Heart right ventricle (tissue), 16 donors: ENCODE results near the gene BHLHA15. TPM values are rescaled to one million over a fixed set of nuclear protein-coding genes. Genes with fewer than 3 reads are reported as not detected.

Source experiments
- ATAC-seq, 8 donors: fragments of 200-7000 bp; cut with Tn5 transposase; one replicate each; pipeline ENCODE4 v1.9.1; 2020; ENCODE audit warnings: mild to moderate bottlenecking in 8 of 8, moderate library complexity in 8 of 8, moderate number of reproducible peaks in 1 of 8
- DNase-seq, 2 donors: peaks; one replicate each; pipeline ENCODE4 v3.0.0-alpha.2; 2020
- H3K27ac ChIP-seq, 10 donors: fragments of 200-600 bp; sonication (generic) in 2 of 10; one replicate each; pipeline versions ENCODE4 v1.5.0 to v1.8.0; 2020 to 2022; ENCODE audit warnings: mild to moderate bottlenecking in 3 of 10
- H3K27me3 ChIP-seq, 7 donors: fragments of 200-600 bp; one replicate each; pipeline ENCODE4 v1.8.0; 2021 to 2022; ENCODE audit warnings: mild to moderate bottlenecking in 2 of 7
- H3K36me3 ChIP-seq, 9 donors: fragments of 200-600 bp; sonication (generic) in 1 of 9; one replicate each; pipeline versions ENCODE4 v1.5.0 to v1.8.0; 2020 to 2022; ENCODE audit warnings: mild to moderate bottlenecking in 2 of 9
- H3K4me1 ChIP-seq, 9 donors: fragments of 200-600 bp; sonication (generic) in 1 of 9; one replicate each; pipeline versions ENCODE4 v1.5.0 to v1.8.0; 2020 to 2022; ENCODE audit warnings: mild to moderate bottlenecking in 4 of 9
- H3K4me3 ChIP-seq, 10 donors: fragments of 200-600 bp; sonication (generic) in 2 of 10; one replicate each; pipeline versions ENCODE4 v1.5.0 to v1.8.0; 2020 to 2022; ENCODE audit warnings: mild to moderate bottlenecking in 7 of 10, moderate library complexity in 2 of 10
- H3K9me3 ChIP-seq, 11 donors: fragments of 200-600 bp in 10 of 11; sonication (generic) in 2 of 11; one replicate each; pipeline versions ENCODE4 v1.5.0 to v1.8.0; 2013 to 2022; ENCODE audit warnings: mild to moderate bottlenecking in 2 of 11, control low read depth in 1 of 11, moderate library complexity in 1 of 11
- WGBS, 2 donors: extraction: QIAGEN DNeasy Blood & Tissue Kit; methylation state at CpG; one replicate each; pipeline ENCODE4 v1.1.7; 2013; ENCODE audit warnings: inconsistent platforms in 1 of 2; 5-methylcytosine and 5-hydroxymethylcytosine counted together
- intact Hi-C, 10 donors: fragments of 100-400 bp; cut with DNase I; formaldehyde crosslinking; loops; one replicate each; pipeline versions ENCODE4 v1.11.1 to v1.14.2; 2022
- polyA plus RNA-seq, 2 donors: library from polyadenylated mRNA; stranded (reverse); fragments of 200-250 nt; gene quantifications; one replicate each; pipeline ENCODE4 v1.2.3, GENCODE V29; 2013
- total RNA-seq, 10 donors: library from RNA; stranded (reverse); fragmentation: NEBNext Ultra II Directional in 3 of 10; extraction: Animal tissue kit (Norgen Biotek cat#: 25700) in 3 of 10; gene quantifications; one replicate each; pipeline versions ENCODE4 v1.2.1 to v1.2.4, GENCODE V29; 2021 to 2023
- TF ChIP-seq, protein P1 (sequence below), 9 donors: fragments of 200-600 bp; sonication (generic) in 2 of 9; IDR thresholded peaks; one replicate each; pipeline versions ENCODE4 v1.5.0 to v1.8.0; 2021 to 2022; ENCODE audit warnings: antibody characterized with exemption in 9 of 9, mild to moderate bottlenecking in 5 of 9, moderate library complexity in 1 of 9
- donor health status: Arrhythmogenic right ventricular cardiomyopathy.
- donor health status: ischemic (EF 13 %, LVEDD 7.1; RV severe dilation, severe dysfunction).
- donor health status: healthy with polysubstance abuse.
- donor health status: DM: no; HTN: yes; CAD: no.
- donor health status: DM: no; HTN: no; CAD: no.
- donor health status: ischemic (EF 25% LVEDD 6.9; RV normal size, moderate dysfunction).
- donor health status: ischemic (EF 25% LVEDD 5.7; RV mildly dilated, moderate dysfunction).
- donor health status: healthy.
- donor health status: DM: yes; HTN: yes; CAD: no.
- donor health status: Ischemic cardiomyopathy.
- donor health status: ischemic (EF 35%, LVEDD 5.7; RV mildly dilated, moderate dysfunction).
- donor health status: nonischemic (EF 11% LVEDD 7.7; RV severe dilation, severe dysfunction).
- donor health status: DM: yes; HTN: yes; CAD: no.
- donor health status: PGD.
- donor health status: ischemic (EF 29% LVEDD 5.4; RV normal size, mild dysfunction).
- donor health status: nonischemic (EF 23%, LVEDD 6.1; RV moderate dilation, normal function).

BHLHA15 gene
- total and polyA plus RNA-seq, 12 donors: 0.06 TPM; not detected in 11

DNA sequence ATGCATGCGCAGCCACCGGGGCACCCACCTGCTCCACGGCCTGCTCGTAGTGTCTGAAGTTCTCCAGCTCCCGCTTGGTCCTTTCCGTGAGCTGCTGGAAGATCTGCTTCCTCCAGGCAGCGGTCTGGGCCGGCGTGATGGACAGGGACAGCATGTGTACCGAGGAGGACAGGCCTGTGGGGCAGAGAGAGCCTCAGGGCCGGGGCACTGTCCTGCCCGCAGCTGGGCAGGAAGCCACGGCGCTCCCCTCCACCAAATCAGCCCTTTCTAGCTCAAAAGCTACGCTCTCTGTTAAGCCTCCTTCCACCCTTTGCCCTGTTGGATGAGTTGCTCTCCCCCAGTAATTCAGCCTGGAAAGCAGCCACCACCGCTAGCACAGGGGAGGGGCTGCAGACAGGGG is 21.6 kb downstream of the BHLHA15 start:
- Histone ChIP-seq H3K36me3 (peaks cover 0 to 94% (median 16%) of the 10 kb centered on the region in 9 donors), H3K4me3 (no peak overlapping the region), H3K9me3 (no peaks in the 10 kb centered on the region), H3K27ac (no peak overlapping the region), H3K27me3 (no peaks in the 10 kb centered on the region), H3K4me1 (no peaks in the 10 kb centered on the region)
- DNase-seq (no peak), ATAC-seq (no peak)
- 92 to 95% methylated on average over 16 of the region's 16 CpGs for WGBS, 2 donors
- TF ChIP-seq, protein P1, sequence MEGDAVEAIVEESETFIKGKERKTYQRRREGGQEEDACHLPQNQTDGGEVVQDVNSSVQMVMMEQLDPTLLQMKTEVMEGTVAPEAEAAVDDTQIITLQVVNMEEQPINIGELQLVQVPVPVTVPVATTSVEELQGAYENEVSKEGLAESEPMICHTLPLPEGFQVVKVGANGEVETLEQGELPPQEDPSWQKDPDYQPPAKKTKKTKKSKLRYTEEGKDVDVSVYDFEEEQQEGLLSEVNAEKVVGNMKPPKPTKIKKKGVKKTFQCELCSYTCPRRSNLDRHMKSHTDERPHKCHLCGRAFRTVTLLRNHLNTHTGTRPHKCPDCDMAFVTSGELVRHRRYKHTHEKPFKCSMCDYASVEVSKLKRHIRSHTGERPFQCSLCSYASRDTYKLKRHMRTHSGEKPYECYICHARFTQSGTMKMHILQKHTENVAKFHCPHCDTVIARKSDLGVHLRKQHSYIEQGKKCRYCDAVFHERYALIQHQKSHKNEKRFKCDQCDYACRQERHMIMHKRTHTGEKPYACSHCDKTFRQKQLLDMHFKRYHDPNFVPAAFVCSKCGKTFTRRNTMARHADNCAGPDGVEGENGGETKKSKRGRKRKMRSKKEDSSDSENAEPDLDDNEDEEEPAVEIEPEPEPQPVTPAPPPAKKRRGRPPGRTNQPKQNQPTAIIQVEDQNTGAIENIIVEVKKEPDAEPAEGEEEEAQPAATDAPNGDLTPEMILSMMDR (IDR thresholded peaks at IDR 0.05): no peak
- intact Hi-C loops: loop anchor here in 1 of 10 donors (10.0 kb wide), 1 partner anchor 208 kb away; no protein-coding TSS in a partner anchor

DNA sequence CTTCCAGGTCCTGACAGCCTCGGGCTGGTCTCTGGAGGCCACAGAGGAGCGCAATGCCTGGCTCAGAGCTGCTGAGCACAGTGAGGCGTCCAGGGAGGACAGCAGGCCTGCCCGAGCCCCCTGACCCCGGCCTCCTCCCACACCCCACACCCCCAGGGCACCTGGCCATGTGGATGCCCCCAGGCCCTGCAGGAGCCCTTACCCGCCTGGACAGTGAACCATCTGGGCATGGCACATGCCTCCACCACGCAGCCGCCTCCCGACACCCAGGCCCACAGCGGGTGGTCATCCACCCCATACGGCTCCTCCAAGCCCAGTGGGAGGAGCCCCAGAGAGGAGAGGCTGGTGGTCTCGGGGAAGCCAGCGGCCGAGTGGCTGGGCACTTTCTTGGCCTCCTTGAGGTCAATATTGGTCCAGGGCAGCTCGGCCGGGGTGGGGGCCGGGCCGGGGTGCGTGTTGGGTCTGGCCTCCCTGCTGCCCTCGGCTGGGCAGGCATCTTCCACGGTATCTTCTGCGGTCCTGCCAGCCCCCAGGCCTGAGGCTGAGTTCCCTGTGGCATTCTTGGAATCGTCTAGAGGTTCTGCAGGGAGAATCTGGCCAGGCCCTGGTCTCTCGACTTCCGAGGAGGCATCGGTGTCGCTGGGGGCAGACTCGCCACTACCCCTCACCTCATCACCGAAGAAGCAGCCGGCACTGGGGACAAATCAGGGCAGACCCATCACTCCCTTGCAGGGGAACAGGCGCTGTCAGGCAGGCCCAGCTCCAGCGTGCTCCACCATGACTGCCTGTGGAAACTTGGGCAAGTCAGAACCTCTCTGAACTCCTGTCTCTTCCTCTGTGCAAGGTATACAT is 22.2 kb downstream of the BHLHA15 start:
- H3K9me3 ChIP-seq: no peaks in the 10 kb centered on the region
- ATAC-seq (no peak), DNase-seq (no peak)
- no peak overlapping the region for H3K27ac ChIP-seq
- no peak overlapping the region for H3K4me3 ChIP-seq
- TF ChIP-seq, protein P1 (IDR thresholded peaks at IDR 0.05): no peak
- no peaks in the 10 kb centered on the region for H3K4me1 ChIP-seq
- H3K27me3 ChIP-seq: no peaks in the 10 kb centered on the region
- intact Hi-C loops: loop anchor here in 1 of 10 donors (10.0 kb wide), 1 partner anchor 209 kb away; no protein-coding TSS in a partner anchor
- peaks cover 0 to 94% (median 20%) of the 10 kb centered on the region in 9 donors for H3K36me3 ChIP-seq
- WGBS, 2 donors: 91 to 94% methylated on average over 32 of the region's 32 CpGs

DNA sequence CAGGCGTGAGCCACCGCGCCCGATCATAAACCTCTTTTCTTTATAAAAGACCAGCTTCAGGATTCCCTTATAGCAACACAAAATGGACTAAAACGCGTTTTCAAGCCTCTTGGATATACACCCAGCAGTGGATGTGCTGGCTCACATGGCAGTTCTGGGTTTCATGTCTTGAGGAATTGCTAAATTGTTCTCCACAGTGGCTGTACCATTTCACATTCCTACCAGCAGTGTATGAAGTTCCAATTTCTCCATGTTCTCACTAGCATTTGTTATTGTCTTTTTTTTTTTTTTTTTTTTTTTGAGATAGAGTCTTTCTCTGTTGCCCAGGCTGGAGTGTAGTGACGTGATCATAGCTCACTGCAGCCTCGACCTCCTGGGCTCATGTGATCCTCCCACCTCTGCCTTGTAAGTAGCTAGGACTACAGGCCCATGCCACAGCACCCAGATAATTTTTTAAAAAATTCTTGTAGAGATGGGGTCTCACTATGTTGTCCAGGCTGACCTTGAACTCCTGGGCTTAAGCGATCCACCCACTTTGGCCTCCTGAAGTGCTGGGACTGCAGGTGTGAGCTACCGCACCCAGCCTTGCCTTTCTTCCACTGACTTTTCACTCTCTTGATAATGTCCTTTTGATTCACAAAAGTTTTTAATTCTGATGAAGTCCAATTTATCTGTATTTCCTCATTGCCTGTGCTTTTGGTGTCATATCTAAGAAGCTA is 23.3 kb downstream of the BHLHA15 start:
- TF ChIP-seq, protein P1 (IDR thresholded peaks at IDR 0.05): no peak
- 96 to 98% methylated on average over 10 of the region's 10 CpGs for WGBS, 2 donors
- no peaks in the 10 kb centered on the region for H3K27me3 ChIP-seq
- intact Hi-C loops: loop anchor here in 1 of 10 donors (10.0 kb wide), 1 partner anchor 210 kb away; no protein-coding TSS in a partner anchor
- no peak overlapping the region for H3K4me3 ChIP-seq
- H3K4me1 ChIP-seq: no peaks in the 10 kb centered on the region
- no peaks in the 10 kb centered on the region for H3K9me3 ChIP-seq
- H3K36me3 ChIP-seq: peaks cover 0 to 94% (median 23%) of the 10 kb centered on the region in 9 donors
- DNase-seq (no peak), ATAC-seq (no peak)
- H3K27ac ChIP-seq: no peak overlapping the region

DNA sequence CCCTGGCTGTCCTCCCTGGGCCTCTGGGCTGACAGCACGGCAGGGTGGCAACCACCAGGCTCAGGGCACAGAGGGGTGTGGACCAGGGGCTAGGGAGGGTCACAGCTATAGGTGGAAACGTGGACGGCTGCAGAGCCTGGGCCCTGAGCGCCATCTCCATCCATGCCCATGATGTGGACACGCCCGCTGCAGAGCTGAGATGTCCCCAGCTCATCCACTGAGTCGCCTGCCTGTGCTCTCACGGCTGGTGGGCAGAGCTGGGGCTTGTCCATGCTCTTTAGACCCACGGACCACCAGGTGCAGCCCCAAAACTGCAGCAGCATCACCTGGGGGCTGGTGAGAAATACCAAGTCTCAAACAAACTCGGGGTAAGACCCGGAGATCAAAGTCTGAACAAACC is 24.7 kb downstream of the BHLHA15 start:
- DNase-seq (no peak), ATAC-seq (no peak)
- 92 to 95% methylated on average over 11 of the region's 11 CpGs for WGBS, 2 donors
- H3K27me3 ChIP-seq: no peaks in the 10 kb centered on the region
- no peak overlapping the region for H3K4me3 ChIP-seq
- no peaks in the 10 kb centered on the region for H3K9me3 ChIP-seq
- no peak overlapping the region for H3K27ac ChIP-seq
- no peaks in the 10 kb centered on the region for H3K4me1 ChIP-seq
- intact Hi-C loops: loop anchor here in 1 of 10 donors (10.0 kb wide), 1 partner anchor 211 kb away; no protein-coding TSS in a partner anchor
- TF ChIP-seq, protein P1 (IDR thresholded peaks at IDR 0.05): no peak
- H3K36me3 ChIP-seq: peaks cover 0 to 97% (median 19%) of the 10 kb centered on the region in 9 donors
